ENCODE data around the gene USP25. TPM values are rescaled to one million over a fixed set of nuclear protein-coding genes. Genes with fewer than 3 reads are reported as not detected.
A peak's percentile ranks its signal among the peaks of the same experiment; 100 is the strongest.

USP25 gene
- total RNA-seq, 1 experiment from 2014 or later, result 26.1 TPM

DNA sequence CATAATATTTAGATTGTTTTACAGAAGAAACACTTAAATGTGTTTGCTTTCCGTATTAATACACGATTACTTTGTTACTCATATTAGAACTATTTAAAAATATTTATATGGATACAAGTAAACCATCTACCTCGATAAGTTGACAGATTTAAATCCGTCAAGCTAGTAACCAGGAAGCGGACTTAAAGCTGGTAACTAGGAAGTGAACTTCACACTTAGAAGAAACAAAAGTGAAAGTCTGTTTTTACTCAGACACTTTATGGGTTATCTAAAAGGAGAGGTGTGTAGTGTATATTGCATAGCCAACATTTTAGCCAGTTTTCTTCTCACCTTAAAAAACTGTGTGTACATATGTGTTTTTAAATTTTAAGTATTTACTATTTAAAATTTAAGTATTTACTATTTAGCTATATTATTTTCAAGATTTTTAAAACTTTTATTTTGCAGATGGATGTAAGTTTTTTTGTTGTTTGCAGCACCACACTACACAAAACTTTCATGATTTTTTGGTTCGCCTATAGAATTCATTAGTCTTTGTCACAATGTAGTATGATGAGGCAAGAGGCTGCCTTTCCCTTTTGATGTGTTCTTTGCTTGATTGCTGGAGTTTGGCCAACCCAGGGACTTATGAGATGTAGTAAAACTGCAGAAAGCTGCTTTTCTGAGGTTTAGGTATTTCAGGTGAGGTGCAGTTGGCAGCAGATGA lies 2.7 kb downstream of the USP25 start:
- DNase-seq (ENCODE audit: low read depth, low spot score), result no peak
- ChIA-PET POLR2A (no interaction called here), CTCF (no interaction called here)
- intact Hi-C loops (cut with micrococcal nuclease; ENCODE audit: unreplicated experiment), result loop anchor here (10.0 kb wide), 1 partner anchor 92 kb away; no protein-coding TSS in a partner anchor
- Histone ChIP-seq H3K4me1 (ENCODE audit: control insufficient read depth, insufficient read depth, low read length) (peaks cover 17% of the 10 kb centered on the region; the same call in 1 of the 2 replicates), H3K4me3 (ENCODE audit: low read depth in 2 of 2, low read length in 2 of 2) (peak overlapping the region; percentile 84 to 92), H3K27me3 (ENCODE audit: control insufficient read depth, insufficient read depth, low read length) (no peaks in the 10 kb centered on the region), H3K36me3 (ENCODE audit: control insufficient read depth, insufficient read depth, low read length) (peaks cover 3% of the 10 kb centered on the region; the same call in 1 of the 2 replicates), H3K9me3 (ENCODE audit: control insufficient read depth, insufficient read depth, low read depth, low read length) (no peaks in the 10 kb centered on the region), H3K27ac (ENCODE audit: low read length) (peak overlapping the region; percentile 66; the same call in 1 of the 2 replicates)
- no TSS peak for BruUV-seq (replicated peaks)
- no peak for ATAC-seq
- in situ Hi-C loops (cut with HindIII; ENCODE audit: low pct_unique_long_range_greater_than_20kb, low sequenced_read_pairs), result no loop called here
- TF ChIP-seq TCF7L2 (IDR thresholded peaks at IDR 0.05; ENCODE audit: low read depth, low read length) (no peak), SIN3A (IDR thresholded peaks at IDR 0.05; ENCODE audit: borderline replicate concordance, insufficient read depth, low read depth, low read length) (no peak), REST (IDR thresholded peaks at IDR 0.05; ENCODE audit: insufficient read depth in 1 of 2, low read depth in 2 of 2, low read length in 1 of 2) (no peak), POLR2AphosphoS5 (IDR thresholded peaks at IDR 0.05; ENCODE audit: low read depth, low read length) (no peak), CTCF (IDR thresholded peaks at IDR 0.05) (no peak)

GRCh38 chr21:15732996-15733329 lies 3.2 kb downstream of the USP25 start:
- no peaks in the 10 kb centered on the region for H3K27me3 ChIP-seq (ENCODE audit: control insufficient read depth, insufficient read depth, low read length)
- intact Hi-C loops (cut with micrococcal nuclease; ENCODE audit: unreplicated experiment), result loop anchor here (10.0 kb wide), 1 partner anchor 92 kb away; no protein-coding TSS in a partner anchor
- no peak overlapping the region; the same call in 1 of the 2 replicates for H3K27ac ChIP-seq (ENCODE audit: low read length)
- in situ Hi-C loops (cut with HindIII; ENCODE audit: low pct_unique_long_range_greater_than_20kb, low sequenced_read_pairs), result no loop called here
- TF ChIP-seq SIN3A (IDR thresholded peaks at IDR 0.05; ENCODE audit: borderline replicate concordance, insufficient read depth, low read depth, low read length) (no peak), POLR2AphosphoS5 (IDR thresholded peaks at IDR 0.05; ENCODE audit: low read depth, low read length) (no peak), TCF7L2 (IDR thresholded peaks at IDR 0.05; ENCODE audit: low read depth, low read length) (no peak), CTCF (IDR thresholded peaks at IDR 0.05) (no peak), REST (IDR thresholded peaks at IDR 0.05; ENCODE audit: insufficient read depth in 1 of 2, low read depth in 2 of 2, low read length in 1 of 2) (no peak)
- POLR2A ChIA-PET, result no interaction called here
- CTCF ChIA-PET, result no interaction called here
- peak overlapping the region; percentile 84 to 92 for H3K4me3 ChIP-seq (ENCODE audit: low read depth in 2 of 2, low read length in 2 of 2)
- peaks cover 17% of the 10 kb centered on the region; the same call in 1 of the 2 replicates for H3K4me1 ChIP-seq (ENCODE audit: control insufficient read depth, insufficient read depth, low read length)
- BruUV-seq (replicated peaks), result no TSS peak
- DNase-seq (ENCODE audit: low read depth, low spot score) (no peak), ATAC-seq (no peak)
- H3K36me3 ChIP-seq (ENCODE audit: control insufficient read depth, insufficient read depth, low read length), result peaks cover 3% of the 10 kb centered on the region; the same call in 1 of the 2 replicates
- no peaks in the 10 kb centered on the region for H3K9me3 ChIP-seq (ENCODE audit: control insufficient read depth, insufficient read depth, low read depth, low read length)

All from Panc1 (cell line).